Keratinocyte (primary cell): ENCODE results near the gene LRRC8D. TPM values are rescaled to one million over a fixed set of nuclear protein-coding genes. Genes with fewer than 3 reads are reported as not detected.

Experiments used
- DNase-seq: peaks from one replicate; pipeline ENCODE4 v3.0.0-alpha.2; 2011; ENCODE audit warnings: low read depth, missing footprints, low spot score
- FAIRE-seq: peaks from 2 replicates; lab custom pipeline; 2011; peaks lifted over from hg19 to GRCh38; lab: Jason Lieb, UNC
- H2AFZ ChIP-seq: 2 replicates; pipeline ENCODE4 v1.6.0; 2012; ENCODE audit warnings: low read length, control low read depth, inconsistent platforms; ENCODE audit not compliant: control insufficient read depth
- H3K27ac ChIP-seq: 2 replicates; pipeline ENCODE4 v1.5.1; 2011; ENCODE audit warnings: low read length; ENCODE audit not compliant: control insufficient read depth, insufficient read depth
- H3K27me3 ChIP-seq: 3 replicates; pipeline ENCODE4 v1.6.0; 2011; ENCODE audit warnings: low read length; ENCODE audit not compliant: control insufficient read depth, insufficient read depth; ENCODE audit errors: extremely low read depth
- H3K36me3 ChIP-seq, 2 experiments: 2 replicates in 1 of 2; 3 replicates in 1 of 2; pipeline ENCODE4 v1.5.1; 2011; ENCODE audit warnings: low read length in 2 of 2, mild to moderate bottlenecking in 1 of 2; ENCODE audit not compliant: control insufficient read depth in 2 of 2, insufficient read depth in 2 of 2; ENCODE audit errors: extremely low read depth in 1 of 2
- H3K4me1 ChIP-seq: 3 replicates; pipeline ENCODE4 v1.5.1; 2011; ENCODE audit warnings: low read length; ENCODE audit not compliant: control insufficient read depth, insufficient read depth; ENCODE audit errors: extremely low read depth
- H3K4me2 ChIP-seq: 3 replicates; pipeline ENCODE4 v1.6.0; 2011; ENCODE audit warnings: low read depth, low read length; ENCODE audit not compliant: control insufficient read depth, insufficient read depth; ENCODE audit errors: extremely low read depth
- H3K4me3 ChIP-seq, 3 experiments: fragments of 200-600 bp in 1 of 3; sonication (generic) in 1 of 3; 2 replicates in 2 of 3; 3 replicates in 1 of 3; pipeline ENCODE4 v1.5.1; 2011 to 2016; ENCODE audit warnings: low read length in 3 of 3, mild to moderate bottlenecking in 3 of 3, control low read depth in 2 of 3, inconsistent platforms in 1 of 3, low read depth in 1 of 3, mixed read lengths in 1 of 3, mixed run types in 1 of 3, moderate library complexity in 1 of 3; ENCODE audit not compliant: control insufficient read depth in 2 of 3, insufficient read depth in 2 of 3; ENCODE audit errors: extremely low read depth in 1 of 3
- H3K79me2 ChIP-seq: 2 replicates; pipeline ENCODE4 v1.6.0; 2012; ENCODE audit warnings: low read length; ENCODE audit not compliant: control insufficient read depth, insufficient read depth
- H3K9ac ChIP-seq: 3 replicates; pipeline ENCODE4 v1.6.0; 2011; ENCODE audit warnings: low read length; ENCODE audit not compliant: control insufficient read depth, insufficient read depth; ENCODE audit errors: extremely low read depth
- H3K9me1 ChIP-seq: 3 replicates; pipeline ENCODE4 v1.6.0; 2011; ENCODE audit warnings: low read length; ENCODE audit not compliant: control insufficient read depth, insufficient read depth; ENCODE audit errors: extremely low read depth
- H3K9me3 ChIP-seq: 2 replicates; pipeline ENCODE4 v1.5.1; 2012; ENCODE audit warnings: low read depth, low read length; ENCODE audit not compliant: control insufficient read depth
- H4K20me1 ChIP-seq: 3 replicates; pipeline ENCODE4 v1.6.0; 2011; ENCODE audit warnings: low read length; ENCODE audit not compliant: control insufficient read depth, insufficient read depth; ENCODE audit errors: extremely low read depth
- CTCF ChIP-seq, 3 experiments: IDR thresholded peaks in 1 of 3; conservative IDR thresholded peaks in 1 of 3; optimal IDR thresholded peaks in 1 of 3; 2 replicates in 2 of 3; 3 replicates in 1 of 3; pipeline versions ENCODE3 to v1.5.1; 2011; ENCODE audit warnings: low read length in 3 of 3, mild to moderate bottlenecking in 3 of 3, moderate library complexity in 2 of 3, control low read depth in 1 of 3, inconsistent platforms in 1 of 3; ENCODE audit not compliant: insufficient read depth in 2 of 3; ENCODE audit errors: extremely low read depth in 1 of 3
- EZH2 ChIP-seq: IDR thresholded peaks from one replicate; pipeline ENCODE4 v1.6.1; 2012; ENCODE audit warnings: inconsistent platforms, mild to moderate bottlenecking, low read length, moderate library complexity
- dilution Hi-C: fragments of 300-500 bp; cut with MboI; formaldehyde crosslinking; loops from one replicate; pipeline ENCODE4 v1.7.0; 2020; ENCODE audit warnings: low sequenced_read_pairs; ENCODE audit not compliant: extremely low pct_ligation_motif_present
- polyA plus RNA-seq, 5 experiments: library from polyadenylated mRNA; depleted of rRNA in 3 of 5; stranded (reverse) in 3 of 5; stranded (forward) in 1 of 5; unstranded in 1 of 5; fragments of >200 nt; gene quantifications; 1 replicate in 1 of 5; 2 replicates in 3 of 5; 3 replicates in 1 of 5; pipeline versions ENCODE4 v1.2.1 to v1.2.3, GENCODE V29; 2011 to 2012; ENCODE audit warnings: missing spikeins in 2 of 5, low read depth in 1 of 5, low replicate concordance in 1 of 5

The LRRC8D gene
- polyA plus RNA-seq, 1 donor (not counting 4 experiments of a cell fraction or from before 2014, with no cell fraction given): 54.7 TPM

- Histone ChIP-seq H2AFZ (no peak overlapping the region), H3K4me3 (no peak overlapping the region), H4K20me1 (no peaks in the 10 kb centered on the region), H3K27me3 (no peaks in the 10 kb centered on the region), H3K4me1 (peaks cover 35% of the 10 kb centered on the region), H3K4me2 (no peak overlapping the region), H3K9me1 (no peaks in the 10 kb centered on the region), H3K27ac (no peak overlapping the region), H3K79me2 (peaks cover 7% of the 10 kb centered on the region), H3K9ac (no peak overlapping the region), H3K36me3 (peaks cover 0 to 3% of the 10 kb centered on the region in 2 experiments), H3K9me3 (no peaks in the 10 kb centered on the region)
- DNase-seq: no peak
- TF ChIP-seq EZH2: no peak
- TF ChIP-seq CTCF (optimal IDR thresholded peaks at IDR 0.05 in 1 of 3, IDR thresholded peaks at IDR 0.05 in 1 of 3, conservative IDR thresholded peaks at IDR 0.05 in 1 of 3; ENCODE audit: extremely low read depth in 1 of 3, insufficient read depth in 2 of 3, low read length in 3 of 3): no peak
- dilution Hi-C loops: no loop called here
- FAIRE-seq: no peak
These were observed 61.7 kb downstream of the LRRC8D start for GRCh38 chr1:89882348-89883029.

- Histone ChIP-seq H3K4me1 (peaks cover 39% of the 10 kb centered on the region), H3K4me2 (no peak overlapping the region), H3K27me3 (no peaks in the 10 kb centered on the region), H3K9me1 (no peaks in the 10 kb centered on the region), H3K79me2 (peaks cover 7% of the 10 kb centered on the region), H3K9ac (no peak overlapping the region), H4K20me1 (no peaks in the 10 kb centered on the region), H3K4me3 (no peak overlapping the region), H3K27ac (no peak overlapping the region), H2AFZ (no peak overlapping the region), H3K36me3 (peaks cover 0 to 3% of the 10 kb centered on the region in 2 experiments), H3K9me3 (no peaks in the 10 kb centered on the region)
- FAIRE-seq (no peak), DNase-seq (no peak)
- no peak for TF ChIP-seq EZH2
- TF ChIP-seq CTCF (optimal IDR thresholded peaks at IDR 0.05 in 1 of 3, IDR thresholded peaks at IDR 0.05 in 1 of 3, conservative IDR thresholded peaks at IDR 0.05 in 1 of 3; ENCODE audit: extremely low read depth in 1 of 3, insufficient read depth in 2 of 3, low read length in 3 of 3): no peak
- dilution Hi-C loops: no loop called here
These were observed 62.2 kb downstream of the LRRC8D start for GRCh38 chr1:89883030-89883379.
